ENCODE data around the gene ZC3H10. TPM values are rescaled to one million over a fixed set of nuclear protein-coding genes. Genes with fewer than 3 reads are reported as not detected.
A peak's percentile ranks its signal among the peaks of the same experiment; 100 is the strongest.

The ZC3H10 gene
- total and polyA plus RNA-seq, 2 of the 4 experiments (the other 2 are of a cell fraction): 1.5 to 3.6 TPM

GRCh38 chr12:56161690-56162351 is 43.8 kb downstream of the ZC3H10 start:
- H3K4me2 ChIP-seq (ENCODE audit: low read depth, low read length): no peak overlapping the region
- H3K9me3 ChIP-seq (ENCODE audit: control insufficient read depth, insufficient read depth, low read length): no peaks in the 10 kb centered on the region
- POLR2A ChIA-PET (ENCODE audit: unreplicated experiment): interaction anchor here (0.5 to 1.7 kb wide), 2 partner anchors 15 to 42 kb away, joined by 6 to 7 read pairs; no protein-coding TSS in a partner anchor
- intact Hi-C loops (cut with micrococcal nuclease) (no loop called here), dilution Hi-C loops (cut with HindIII; ENCODE audit: low sequenced_read_pairs, unreplicated experiment) (no loop called here), in situ Hi-C loops (cut with MboI; ENCODE audit: low sequenced_read_pairs) (no loop called here)
- no CpG with 5 or more reads among the region's 10 CpGs for WGBS, 2 experiments (ENCODE audit: extremely low coverage in 2 of 2, insufficient read length in 1 of 2)
- H3K79me1 ChIP-seq (ENCODE audit: low read depth in 1 of 2, low read length in 2 of 2): peaks cover 14 to 47% of the 10 kb centered on the region in 2 experiments
- no peak overlapping the region for H2AK5ac ChIP-seq (ENCODE audit: low read depth, low read length)
- H3K9ac ChIP-seq (ENCODE audit: low read depth, low read length): peak overlapping the region; percentile 100; the same call in 1 of the 2 replicates
- H3K4me1 ChIP-seq (ENCODE audit: control insufficient read depth, insufficient read depth, low read length): peaks cover 15% of the 10 kb centered on the region
- H3K27ac ChIP-seq (ENCODE audit: insufficient read depth, low read length): no peak overlapping the region
- H3K4me3 ChIP-seq (ENCODE audit: insufficient read depth, low read depth, low read length): no peak overlapping the region
- peaks cover 68% of the 10 kb centered on the region for H3K36me3 ChIP-seq (ENCODE audit: control insufficient read depth, insufficient read depth, low read length)
- H4K91ac ChIP-seq (ENCODE audit: insufficient read depth, low read depth, low read length): no peak overlapping the region
- no peak for DNase-seq
- no peak overlapping the region for H3K18ac ChIP-seq (ENCODE audit: low read depth, low read length)
- H4K20me1 ChIP-seq (ENCODE audit: insufficient read depth, low read length): peaks cover 69% of the 10 kb centered on the region
- no peaks in the 10 kb centered on the region for H3K9me1 ChIP-seq (ENCODE audit: insufficient read depth, low read length)
- H3K14ac ChIP-seq (replicated peaks; ENCODE audit: low read depth, low read length): no peak overlapping the region
- H3K23ac ChIP-seq (ENCODE audit: low read depth, low read length): peak overlapping the region; percentile 99; the same call in 1 of the 2 replicates
- CTCF ChIA-PET: interaction anchor here (0.5 to 2.0 kb wide), 3 partner anchors 23 to 480 kb away, joined by 3 to 8 read pairs (median 4); partner anchors contain the start of gene SMARCC2
- peak overlapping the region; percentile 29 for H2AK9ac ChIP-seq (replicated peaks; ENCODE audit: low read depth, low read length, poor library complexity)
- TF ChIP-seq CTCF (conservative IDR thresholded peaks at IDR 0.05; ENCODE audit: low read depth, low read length) (no peak), FOS (IDR thresholded peaks at IDR 0.05; ENCODE audit: low read depth, low read length) (no peak), CHD1 (IDR thresholded peaks at IDR 0.05; ENCODE audit: low read depth, low read length) (no peak), MXI1 (IDR thresholded peaks at IDR 0.05; ENCODE audit: borderline replicate concordance, low read depth, low read length) (no peak)
- no peak overlapping the region for H4K5ac ChIP-seq (ENCODE audit: low read depth, low read length)
- no peak overlapping the region for H2BK20ac ChIP-seq (ENCODE audit: low read depth, low read length)
- H3K27me3 ChIP-seq (ENCODE audit: control insufficient read depth, insufficient read depth, low read length): no peaks in the 10 kb centered on the region
- no peak overlapping the region for H2AFZ ChIP-seq (replicated peaks; ENCODE audit: low read length, poor library complexity)
- ATAC-seq (ENCODE audit: low read depth): no peak
- H4K8ac ChIP-seq (ENCODE audit: low read depth in 2 of 2, low read length in 2 of 2): 0 out of 4 replicates have a peak overlapping the region, but pooled peaks of 1 of the 2 experiments have one; percentile 1
- no peak overlapping the region for H2BK15ac ChIP-seq (ENCODE audit: low read depth, low read length)
- no peak overlapping the region for H3K56ac ChIP-seq (ENCODE audit: extremely low read depth, insufficient read depth, low read length)
- BruUV-seq (replicated peaks): no TSS peak
- H2BK120ac ChIP-seq (ENCODE audit: low read depth, low read length): no peak overlapping the region
- no peak overlapping the region for H2BK5ac ChIP-seq (ENCODE audit: low read depth, low read length, poor library complexity, severe bottlenecking)
- no peak overlapping the region for H3K4ac ChIP-seq (ENCODE audit: low read depth, low read length)

Data from IMR-90 (cell line).